Measurements from ENCODE around the gene SLC44A4.
"Not testable (repeated sequence)": the region's sequence is repeated elsewhere in the genome, so short reads cannot be mapped to it uniquely, and the experiment has no call there.

The SLC44A4 gene

DNA sequence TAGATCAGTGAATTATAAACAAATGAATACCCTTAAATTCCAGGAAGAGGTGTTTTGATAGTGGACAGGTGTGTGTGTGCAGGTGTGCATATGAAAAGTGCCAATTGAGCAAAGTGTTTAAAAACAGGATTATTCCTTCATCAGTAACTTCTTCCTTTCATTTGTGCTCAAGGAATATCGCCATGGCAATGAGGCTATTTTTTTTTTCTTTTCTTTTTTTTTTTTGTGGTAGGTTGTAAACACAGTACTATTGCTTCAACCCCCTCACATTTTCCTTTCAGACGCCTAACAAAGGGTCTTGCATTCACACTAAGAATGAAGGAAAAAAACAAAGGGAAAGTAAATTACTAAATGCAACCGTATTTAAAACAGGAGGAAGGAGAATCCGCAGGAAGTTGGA, 53.2 kb downstream of the SLC44A4 start:
- no peak for DNase-seq

DNA sequence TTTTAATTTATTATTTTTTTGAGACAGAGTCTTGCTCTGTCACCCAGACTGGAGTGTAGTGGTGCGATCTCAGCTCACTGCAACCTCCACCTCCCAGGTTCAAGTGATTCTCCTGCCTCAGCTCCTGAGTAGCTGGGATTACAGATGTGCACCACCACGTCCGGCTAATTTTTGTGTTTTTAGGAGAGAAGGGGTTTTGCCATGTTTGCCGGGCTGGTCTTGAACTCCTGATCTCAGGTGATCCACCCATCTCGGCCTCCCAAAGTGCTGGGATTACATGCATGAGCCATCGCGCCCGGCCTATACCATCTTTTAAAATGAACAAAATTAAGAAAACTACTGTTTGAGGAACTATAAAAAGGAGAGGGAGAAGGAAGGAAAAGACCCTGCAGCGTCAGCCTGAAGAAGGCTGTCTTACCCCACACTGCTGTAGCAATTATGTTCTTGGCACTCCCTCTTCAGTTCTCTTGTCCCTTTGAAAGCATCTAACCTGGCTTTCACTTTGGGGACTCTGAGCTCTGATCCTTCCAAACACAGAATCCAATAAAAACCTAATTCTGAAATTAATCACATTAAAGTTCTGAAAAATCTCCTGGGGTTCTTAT, 55.1 kb downstream of the SLC44A4 start:
- DNase-seq: not testable (repeated sequence)

DNA sequence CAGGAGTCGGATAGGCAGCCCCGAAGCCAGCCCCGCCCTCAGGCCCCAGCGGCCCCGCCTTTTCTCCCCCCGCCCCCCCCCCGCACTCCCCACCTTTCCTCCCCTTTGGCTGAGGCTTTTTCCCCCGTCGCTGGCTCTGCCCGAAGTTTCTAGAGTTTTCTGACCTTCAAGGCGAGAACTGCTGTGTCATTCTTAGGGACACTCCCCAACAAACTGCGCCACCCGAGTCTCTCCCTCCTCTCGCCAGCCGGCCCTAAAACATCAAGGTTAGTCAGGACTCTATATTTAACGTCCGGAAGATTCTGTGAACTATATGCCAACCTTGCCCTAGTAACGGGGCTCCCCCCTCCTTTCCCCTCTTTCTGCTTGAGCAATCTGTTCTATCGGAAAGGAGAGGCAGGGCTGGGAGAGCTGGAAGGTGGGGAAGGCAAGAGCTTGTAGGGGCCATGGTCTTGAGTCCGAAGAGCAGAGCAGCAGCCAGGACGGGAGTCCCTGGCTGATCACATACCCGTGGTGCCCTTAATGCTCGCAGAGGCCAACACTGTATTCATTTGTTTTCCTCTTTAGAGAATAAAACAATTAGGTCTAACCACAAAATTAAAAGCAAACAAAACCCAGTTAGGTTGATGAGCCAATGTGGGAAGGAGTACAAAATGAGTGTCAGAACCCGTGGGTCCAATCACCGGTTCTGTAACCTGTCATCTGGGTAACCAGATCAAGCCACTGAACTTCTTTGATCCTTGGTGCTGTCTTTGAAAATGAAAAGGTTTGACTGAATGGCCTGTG, 56.6 kb downstream of the SLC44A4 start:
- peak in 1 of 2 donors; percentile 47 for DNase-seq

DNA sequence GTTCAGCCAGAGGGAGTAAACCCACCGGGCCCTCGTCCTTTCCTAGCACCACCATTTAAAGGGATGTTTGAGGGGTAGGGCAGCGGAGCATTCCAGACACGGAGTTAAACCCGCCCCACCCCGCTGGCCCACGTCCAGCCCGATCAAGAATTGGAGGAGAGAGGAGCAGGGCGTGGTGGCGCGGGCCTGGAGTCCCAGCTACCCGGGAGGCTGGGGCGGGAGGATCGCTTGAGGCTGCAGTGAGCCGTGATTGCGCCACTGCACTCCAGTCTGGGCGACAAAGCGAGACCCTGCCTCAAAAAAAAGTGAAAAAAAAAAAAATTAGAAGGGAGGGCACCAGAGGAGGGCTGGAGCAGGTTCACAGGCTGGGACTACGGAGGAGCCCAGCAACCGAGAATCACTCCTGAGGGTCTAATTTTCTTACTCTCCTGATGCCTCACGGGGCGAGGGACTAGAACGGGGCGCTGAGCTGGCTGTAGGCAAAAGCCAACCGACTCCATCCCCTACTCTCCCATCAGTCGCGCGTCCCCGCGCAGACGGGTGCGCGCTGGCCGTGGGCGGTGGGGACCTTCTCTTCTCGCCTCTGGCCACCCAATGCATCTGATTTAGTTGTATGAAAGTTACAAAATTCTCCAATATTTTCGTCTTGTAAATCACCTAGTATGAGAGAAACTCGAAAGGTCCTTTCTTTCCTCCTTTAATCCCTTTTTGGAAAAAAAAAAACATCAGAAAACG, 57.3 kb downstream of the SLC44A4 start:
- peak; percentile 73 to 76 for DNase-seq

DNA sequence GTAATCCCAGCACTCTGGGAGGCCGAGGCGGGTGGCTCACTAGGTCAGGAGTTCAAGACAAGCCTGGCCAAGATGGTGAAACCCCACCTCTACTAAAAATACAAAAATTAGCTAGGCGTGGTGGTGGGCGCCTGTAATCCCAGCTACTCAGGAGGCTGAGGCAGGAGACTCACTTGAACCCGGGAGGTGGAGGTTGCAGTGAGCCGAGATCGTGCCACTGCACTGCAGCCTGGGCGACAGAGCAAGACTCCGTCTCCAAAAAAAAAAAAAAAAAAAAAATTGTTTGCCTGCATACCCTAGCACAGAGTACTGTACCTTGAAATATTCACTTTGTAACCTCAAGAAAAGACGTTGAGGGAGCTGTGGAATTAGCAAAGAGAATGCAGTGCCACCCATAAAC, 58.4 kb downstream of the SLC44A4 start:
- not testable (repeated sequence) for DNase-seq

DNA sequence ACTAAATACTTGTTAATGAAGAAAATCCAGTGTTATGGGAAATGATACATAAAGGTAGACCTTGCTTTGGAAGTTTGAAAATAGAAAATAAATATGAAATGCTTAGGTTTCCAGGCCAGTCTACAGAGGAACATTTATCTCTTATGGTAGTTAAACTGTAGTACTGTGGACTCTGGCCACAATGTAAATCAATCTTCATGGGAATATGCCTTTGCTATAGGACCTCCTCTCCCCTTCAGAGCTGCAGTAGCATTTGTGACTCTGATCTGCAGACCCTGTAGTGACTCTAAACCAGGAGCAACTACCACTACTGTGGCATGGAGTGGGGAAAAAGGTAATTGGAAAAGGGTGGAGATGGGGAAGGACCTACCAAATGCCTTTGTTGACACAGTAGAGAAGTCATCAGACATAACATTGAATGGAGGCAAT, 58.9 kb downstream of the SLC44A4 start:
- DNase-seq: no peak

DNA sequence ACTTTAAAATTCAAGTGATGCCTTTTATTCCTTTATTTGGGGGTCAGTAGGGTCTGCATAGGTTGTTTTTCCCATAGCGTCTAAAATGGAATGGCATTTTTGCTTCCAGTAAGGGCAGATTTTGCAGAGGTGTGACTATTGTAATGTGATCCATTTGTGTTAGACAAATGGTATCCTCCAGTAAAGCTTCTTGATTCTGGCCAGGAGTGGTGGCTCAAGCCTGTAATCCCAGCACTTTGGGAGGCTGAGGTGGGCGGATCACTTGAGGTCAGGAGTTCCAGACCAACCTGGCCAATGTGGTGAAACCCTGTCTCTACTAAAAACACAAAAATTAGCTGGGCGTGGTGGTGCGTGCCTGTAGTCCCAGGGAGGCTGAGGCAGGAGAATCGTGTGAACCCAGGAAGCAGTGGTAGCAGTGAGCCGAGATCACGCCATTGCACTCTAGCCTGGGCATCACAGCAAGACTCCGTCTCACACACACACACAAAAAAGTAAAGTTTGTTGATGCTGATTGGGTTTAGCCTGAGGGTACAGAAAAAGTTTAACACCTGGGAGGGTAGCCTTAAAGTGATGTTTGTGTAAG, 60.8 kb downstream of the SLC44A4 start:
- not testable (repeated sequence) for DNase-seq

DNA sequence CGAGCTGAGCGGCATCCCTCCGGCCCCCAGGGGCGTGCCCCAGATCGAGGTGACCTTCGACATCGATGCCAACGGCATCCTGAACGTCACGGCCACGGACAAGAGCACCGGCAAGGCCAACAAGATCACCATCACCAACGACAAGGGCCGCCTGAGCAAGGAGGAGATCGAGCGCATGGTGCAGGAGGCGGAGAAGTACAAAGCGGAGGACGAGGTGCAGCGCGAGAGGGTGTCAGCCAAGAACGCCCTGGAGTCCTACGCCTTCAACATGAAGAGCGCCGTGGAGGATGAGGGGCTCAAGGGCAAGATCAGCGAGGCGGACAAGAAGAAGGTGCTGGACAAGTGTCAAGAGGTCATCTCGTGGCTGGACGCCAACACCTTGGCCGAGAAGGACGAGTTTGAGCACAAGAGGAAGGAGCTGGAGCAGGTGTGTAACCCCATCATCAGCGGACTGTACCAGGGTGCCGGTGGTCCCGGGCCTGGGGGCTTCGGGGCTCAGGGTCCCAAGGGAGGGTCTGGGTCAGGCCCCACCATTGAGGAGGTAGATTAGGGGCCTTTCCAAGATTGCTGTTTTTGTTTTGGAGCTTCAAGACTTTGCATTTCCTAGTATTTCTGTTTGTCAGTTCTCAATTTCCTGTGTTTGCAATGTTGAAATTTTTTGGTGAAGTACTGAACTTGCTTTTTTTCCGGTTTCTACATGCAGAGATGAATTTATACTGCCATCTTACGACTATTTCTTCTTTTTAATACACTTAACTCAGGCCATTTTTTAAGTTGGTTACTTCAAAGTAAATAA, 61.5 kb downstream of the SLC44A4 start:
- DNase-seq: not testable (repeated sequence)

DNA sequence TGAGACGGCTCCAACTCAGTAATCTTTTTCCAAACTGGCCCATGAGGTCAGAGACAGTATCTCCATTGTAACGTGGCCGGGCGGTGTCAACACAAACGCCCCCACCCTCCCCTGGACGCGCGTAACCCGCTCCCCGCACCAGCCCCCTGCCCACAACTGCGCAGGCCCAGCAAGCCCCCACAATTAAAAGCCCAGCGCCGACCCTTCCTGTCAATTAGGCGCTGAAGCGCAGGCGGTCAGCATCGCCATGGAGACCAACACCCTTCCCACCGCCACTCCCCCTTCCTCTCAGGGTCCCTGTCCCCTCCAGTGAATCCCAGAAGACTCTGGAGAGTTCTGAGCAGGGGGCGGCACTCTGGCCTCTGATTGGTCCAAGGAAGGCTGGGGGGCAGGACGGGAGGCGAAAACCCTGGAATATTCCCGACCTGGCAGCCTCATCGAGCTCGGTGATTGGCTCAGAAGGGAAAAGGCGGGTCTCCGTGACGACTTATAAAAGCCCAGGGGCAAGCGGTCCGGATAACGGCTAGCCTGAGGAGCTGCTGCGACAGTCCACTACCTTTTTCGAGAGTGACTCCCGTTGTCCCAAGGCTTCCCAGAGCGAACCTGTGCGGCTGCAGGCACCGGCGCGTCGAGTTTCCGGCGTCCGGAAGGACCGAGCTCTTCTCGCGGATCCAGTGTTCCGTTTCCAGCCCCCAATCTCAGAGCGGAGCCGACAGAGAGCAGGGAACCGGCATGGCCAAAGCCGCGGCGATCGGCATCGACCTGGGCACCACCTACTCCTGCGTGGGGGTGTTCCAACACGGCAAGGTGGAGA, 63.6 kb downstream of the SLC44A4 start, which contains the start of the genes HSPA1A and HSPA1L:
Gene HSPA1A, plus strand, starts transcription at position 519 of the 814 bp plus-strand sequence. Its CDS starts 214 bp downstream, at position 733.
Gene HSPA1L, minus strand, starts transcription at position 259 of the 814 bp plus-strand sequence. CDS start 3,311 bp downstream, outside the sequence.
- peak; percentile 51 to 58 for DNase-seq

DNA sequence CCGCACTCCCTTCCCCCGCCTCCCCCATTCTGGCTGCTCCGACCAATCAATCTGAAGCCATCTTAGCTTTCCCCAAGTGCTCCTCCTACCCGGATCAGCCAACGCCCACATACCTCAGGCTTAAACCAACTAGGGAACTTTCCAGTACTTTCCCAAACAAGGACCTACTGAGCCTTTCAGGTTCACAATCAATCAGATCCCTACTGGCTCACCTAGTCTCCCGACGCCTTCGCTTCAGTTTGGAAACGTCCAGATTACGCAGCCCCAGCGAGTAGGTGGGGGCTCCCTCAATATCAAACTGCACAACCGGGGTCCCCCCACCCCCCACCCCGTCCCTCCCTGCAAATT, 64.1 kb downstream of the SLC44A4 start:
- DNase-seq: peak; percentile 45 to 64

DNA sequence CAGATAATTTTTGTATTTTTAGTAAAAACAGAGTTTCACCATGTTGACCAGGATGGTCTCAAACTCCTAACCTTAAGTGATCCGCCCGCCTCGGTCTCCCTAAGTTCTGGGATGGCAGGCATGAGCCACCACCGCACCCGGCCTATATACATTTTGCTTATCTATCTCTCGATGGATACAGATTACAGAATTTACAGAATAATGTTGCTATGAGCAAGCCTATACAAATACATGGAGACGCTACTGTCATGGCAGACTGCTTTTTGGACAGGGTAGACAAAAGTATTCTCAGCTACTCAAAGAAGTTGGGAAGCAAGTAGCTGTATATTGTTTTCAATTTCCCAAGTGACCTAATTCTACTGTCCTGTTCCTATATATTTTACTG, 65.3 kb downstream of the SLC44A4 start:
- no peak for DNase-seq
